Hepatocyte (in vitro differentiated cells): ENCODE data around the gene OR52W1. TPM values are rescaled to one million over a fixed set of nuclear protein-coding genes. Genes with fewer than 3 reads are reported as not detected.
A peak's percentile ranks its signal among the peaks of the same experiment; 100 is the strongest.

ENCODE experiments used
- DNase-seq: peaks from one replicate; pipeline ENCODE4 v3.0.0-alpha.2; 2016; ENCODE audit warnings: low spot score
- H2AFZ ChIP-seq: fragments of 200-600 bp; sonication (generic); 2 replicates; pipeline ENCODE4 v1.6.0; 2016; ENCODE audit warnings: antibody characterized with exemption, mild to moderate bottlenecking
- H3K27ac ChIP-seq: fragments of 200-600 bp; sonication (generic); 2 replicates; pipeline ENCODE4 v1.5.1; 2016; ENCODE audit warnings: mild to moderate bottlenecking
- H3K27me3 ChIP-seq: fragments of 200-600 bp; sonication (generic); 2 replicates; pipeline ENCODE4 v1.6.1; 2016
- H3K36me3 ChIP-seq: fragments of 200-600 bp; sonication (generic); replicated peaks from 2 replicates; pipeline ENCODE4 v1.5.1; 2016; ENCODE audit warnings: low read depth; ENCODE audit not compliant: insufficient read depth
- H3K4me1 ChIP-seq: fragments of 200-600 bp; sonication (generic); 2 replicates; pipeline ENCODE4 v1.5.1; 2016; ENCODE audit warnings: mild to moderate bottlenecking, moderate library complexity; ENCODE audit not compliant: insufficient read depth
- H3K4me2 ChIP-seq: fragments of 200-600 bp; sonication (generic); 2 replicates; pipeline ENCODE4 v1.6.0; 2016
- H3K4me3 ChIP-seq: fragments of 200-600 bp; sonication (generic); 2 replicates; pipeline ENCODE4 v1.5.1; 2016; ENCODE audit warnings: mild to moderate bottlenecking
- H3K79me2 ChIP-seq: fragments of 200-600 bp; sonication (generic); 2 replicates; pipeline ENCODE4 v1.6.0; 2017; ENCODE audit warnings: mild to moderate bottlenecking
- H3K9me2 ChIP-seq: fragments of 200-600 bp; sonication (generic); replicated peaks from 2 replicates; pipeline ENCODE4 v1.6.0; 2017; ENCODE audit warnings: mild to moderate bottlenecking; ENCODE audit not compliant: insufficient read depth
- H3K9me3 ChIP-seq: fragments of 200-600 bp; sonication (generic); 2 replicates; pipeline ENCODE4 v1.5.1; 2016; ENCODE audit warnings: low read depth, mild to moderate bottlenecking
- H4K20me1 ChIP-seq: fragments of 200-600 bp; sonication (generic); 2 replicates; pipeline ENCODE4 v1.6.0; 2016; ENCODE audit warnings: mild to moderate bottlenecking; ENCODE audit not compliant: insufficient read depth, poor library complexity, severe bottlenecking
- EZH2 ChIP-seq: fragments of 200-600 bp; sonication (generic); IDR thresholded peaks from 2 replicates; pipeline ENCODE4 v1.6.1; 2016; ENCODE audit warnings: antibody characterized with exemption, mild to moderate bottlenecking, borderline replicate concordance
- EZH2phosphoT487 ChIP-seq: fragments of 200-600 bp; sonication (generic); IDR thresholded peaks from one replicate; pipeline ENCODE4 v1.6.1; 2018; ENCODE audit warnings: antibody characterized with exemption, mild to moderate bottlenecking, low read depth, moderate library complexity; ENCODE audit not compliant: unreplicated experiment, severe bottlenecking
- WGBS: methylation state at CpG from one replicate; pipeline ENCODE4 v1.1.6; 2016; ENCODE audit warnings: low lambda C conversion rate; ENCODE audit errors: missing lambda C conversion rate; 5-methylcytosine and 5-hydroxymethylcytosine counted together
- polyA plus RNA-seq: library from polyadenylated mRNA; unstranded; fragments of >200 nt; fragmentation: Nextera tagmentation; extraction: Ambion mirVana; gene quantifications from 2 replicates; pipeline ENCODE4 v1.2.1, GENCODE V29; 2016
- total RNA-seq: library from RNA; depleted of rRNA; stranded (reverse); fragments of >200 nt; gene quantifications from 2 replicates; pipeline ENCODE4 v1.2.3, GENCODE V29; 2014
- TF ChIP-seq, protein P1 (sequence below): fragments of 200-600 bp; sonication (generic); IDR thresholded peaks from 2 replicates; pipeline ENCODE4 v1.5.1; 2016; ENCODE audit warnings: antibody characterized with exemption, mild to moderate bottlenecking; ENCODE audit not compliant: poor library complexity

Gene OR52W1
- total and polyA plus RNA-seq, 2 experiments from 2014 or later, result not detected

DNA sequence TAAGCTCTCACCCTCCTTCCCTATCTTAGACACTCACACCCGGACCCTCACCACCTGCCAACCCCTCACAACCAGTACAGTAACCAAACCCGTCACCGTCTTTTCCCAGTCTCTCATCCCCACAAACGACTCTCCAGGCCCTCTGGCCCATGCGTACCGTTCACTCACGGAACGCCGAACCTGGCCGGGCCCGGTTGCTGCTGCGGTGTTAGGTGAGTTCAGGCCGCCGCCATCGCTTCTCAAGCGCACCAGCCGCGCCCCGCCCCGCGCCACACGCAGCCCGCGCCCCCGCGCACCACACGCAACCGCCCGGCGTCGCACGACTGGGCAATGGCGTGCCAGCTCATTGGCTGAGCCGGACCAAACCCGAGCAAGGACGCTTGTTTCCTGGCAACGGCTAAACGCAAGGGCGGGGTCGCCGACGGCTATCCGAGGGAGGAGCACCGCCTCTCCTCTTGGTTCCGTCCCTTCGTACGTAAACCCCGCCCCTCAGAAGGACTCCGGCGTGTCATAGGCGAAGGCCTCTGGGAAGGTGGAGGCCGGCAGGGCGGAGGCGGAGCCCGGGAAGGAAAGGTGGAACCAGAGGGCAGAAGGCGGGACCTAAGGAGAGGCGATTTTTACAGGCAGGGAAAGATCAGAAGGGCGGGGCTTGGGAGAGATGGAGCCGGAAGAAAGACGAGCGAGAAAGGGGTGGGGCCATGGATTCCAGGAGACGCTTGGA lies 35.5 kb downstream of the OR52W1 start, which contains the start of gene FHIP1B:
Gene FHIP1B (minus strand): TSS at position 250 of the 721 bp plus-strand sequence. CDS start 10,120 bp downstream, outside the sequence.
- Histone ChIP-seq H3K4me1 (peaks cover 9% of the 10 kb centered on the region), H3K27ac (peak within 1 kb of the TSS; percentile 91), H3K9me3 (no peaks in the 10 kb centered on the region), H2AFZ (peak within 1 kb of the TSS; percentile 81), H3K4me2 (peak within 1 kb of the TSS; percentile 85), H3K36me3 (no peaks in the 10 kb centered on the region), H3K4me3 (peak within 1 kb of the TSS; percentile 41), H3K27me3 (no peaks in the 10 kb centered on the region), H3K79me2 (peaks cover 40% of the 10 kb centered on the region), H4K20me1 (no peaks in the 10 kb centered on the region), H3K9me2 (no peaks in the 10 kb centered on the region)
- TF ChIP-seq, protein P1, sequence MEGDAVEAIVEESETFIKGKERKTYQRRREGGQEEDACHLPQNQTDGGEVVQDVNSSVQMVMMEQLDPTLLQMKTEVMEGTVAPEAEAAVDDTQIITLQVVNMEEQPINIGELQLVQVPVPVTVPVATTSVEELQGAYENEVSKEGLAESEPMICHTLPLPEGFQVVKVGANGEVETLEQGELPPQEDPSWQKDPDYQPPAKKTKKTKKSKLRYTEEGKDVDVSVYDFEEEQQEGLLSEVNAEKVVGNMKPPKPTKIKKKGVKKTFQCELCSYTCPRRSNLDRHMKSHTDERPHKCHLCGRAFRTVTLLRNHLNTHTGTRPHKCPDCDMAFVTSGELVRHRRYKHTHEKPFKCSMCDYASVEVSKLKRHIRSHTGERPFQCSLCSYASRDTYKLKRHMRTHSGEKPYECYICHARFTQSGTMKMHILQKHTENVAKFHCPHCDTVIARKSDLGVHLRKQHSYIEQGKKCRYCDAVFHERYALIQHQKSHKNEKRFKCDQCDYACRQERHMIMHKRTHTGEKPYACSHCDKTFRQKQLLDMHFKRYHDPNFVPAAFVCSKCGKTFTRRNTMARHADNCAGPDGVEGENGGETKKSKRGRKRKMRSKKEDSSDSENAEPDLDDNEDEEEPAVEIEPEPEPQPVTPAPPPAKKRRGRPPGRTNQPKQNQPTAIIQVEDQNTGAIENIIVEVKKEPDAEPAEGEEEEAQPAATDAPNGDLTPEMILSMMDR, result no peak
- TF ChIP-seq EZH2phosphoT487 (no peak), EZH2 (no peak)
- peak; percentile 100 for DNase-seq
- 2% methylated on average over 58 of the region's 62 CpGs for WGBS

DNA sequence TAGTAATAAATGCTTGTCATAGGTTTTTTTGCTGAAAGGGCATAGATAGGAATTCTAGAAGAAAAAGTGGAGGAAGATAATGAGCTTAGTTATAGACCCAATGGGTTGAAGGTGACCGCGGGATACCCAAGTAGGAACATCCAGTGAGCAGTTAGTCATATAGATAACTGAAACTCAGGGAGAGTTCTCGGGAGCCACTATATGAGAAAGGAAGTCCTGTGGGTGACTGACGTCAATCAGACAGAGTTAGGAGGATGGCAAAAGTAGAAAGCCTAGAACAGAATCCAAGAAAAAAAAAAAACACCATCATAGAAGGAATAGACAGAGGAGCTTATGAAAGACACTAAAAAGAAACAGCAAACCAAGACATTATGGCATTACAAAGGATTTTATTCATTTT lies 38.2 kb downstream of the OR52W1 start:
- H3K27ac ChIP-seq, result no peak overlapping the region
- H3K4me3 ChIP-seq, result no peak overlapping the region
- H2AFZ ChIP-seq, result no peak overlapping the region
- H3K79me2 ChIP-seq, result peaks cover 19% of the 10 kb centered on the region
- H4K20me1 ChIP-seq, result no peaks in the 10 kb centered on the region
- H3K9me2 ChIP-seq, result no peaks in the 10 kb centered on the region
- peaks cover 9% of the 10 kb centered on the region for H3K4me1 ChIP-seq
- no peak for DNase-seq
- no peak overlapping the region for H3K4me2 ChIP-seq
- whole genome bisulfite sequencing, result 88% methylated on average over 4 of the region's 4 CpGs
- TF ChIP-seq EZH2, result no peak
- TF ChIP-seq EZH2phosphoT487, result no peak
- TF ChIP-seq, protein P1, result no peak
- H3K36me3 ChIP-seq, result no peaks in the 10 kb centered on the region
- H3K9me3 ChIP-seq, result no peaks in the 10 kb centered on the region
- no peaks in the 10 kb centered on the region for H3K27me3 ChIP-seq

DNA sequence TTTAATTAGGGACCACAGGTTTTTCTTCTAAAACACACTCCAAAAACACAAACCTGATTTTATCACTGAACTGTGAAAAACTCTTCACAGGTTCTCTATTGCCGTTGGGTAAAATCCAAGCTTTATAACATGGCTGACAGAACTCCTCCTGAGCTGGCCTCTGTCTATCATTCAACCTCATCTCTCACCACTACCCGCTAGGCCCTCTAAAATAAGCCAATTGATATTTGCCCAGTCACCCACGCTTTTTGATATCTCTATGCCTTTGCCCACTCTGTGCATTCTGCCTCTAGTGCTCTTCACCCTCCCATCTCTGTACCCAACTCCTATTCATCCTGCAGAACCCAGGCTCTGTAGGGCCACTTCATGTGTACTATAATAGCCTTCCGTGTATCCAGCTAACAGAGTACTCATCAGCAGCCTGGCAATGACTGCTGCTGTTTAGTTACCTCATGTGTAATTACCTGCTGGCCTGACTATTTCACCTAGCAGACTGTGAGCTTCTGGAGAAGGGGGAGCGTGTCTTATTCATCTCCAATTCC lies 38.8 kb downstream of the OR52W1 start:
- Histone ChIP-seq H3K9me2 (no peaks in the 10 kb centered on the region), H3K4me3 (no peak overlapping the region), H3K27ac (peak overlapping the region; percentile 33), H3K4me2 (no peak overlapping the region), H2AFZ (no peak overlapping the region), H3K27me3 (no peaks in the 10 kb centered on the region), H3K4me1 (peaks cover 9% of the 10 kb centered on the region), H3K36me3 (no peaks in the 10 kb centered on the region), H4K20me1 (no peaks in the 10 kb centered on the region), H3K9me3 (no peaks in the 10 kb centered on the region), H3K79me2 (peaks cover 13% of the 10 kb centered on the region)
- 86% methylated on average over 5 of the region's 5 CpGs for WGBS
- DNase-seq, result no peak
- TF ChIP-seq, protein P1, result no peak
- TF ChIP-seq EZH2, result no peak
- TF ChIP-seq EZH2phosphoT487, result no peak
